GM12891 (cell line): ENCODE data around the gene ECM2.

Experiments used
- DNase-seq: peaks from one replicate; pipeline ENCODE4 v3.0.0; 2011; ENCODE audit warnings: low spot score; ENCODE audit not compliant: insufficient read length
- FAIRE-seq: peaks from 2 replicates; lab custom pipeline; 2011; peaks lifted over from hg19 to GRCh38; lab: Jason Lieb, UNC
- PAX5 ChIP-seq: IDR thresholded peaks from 2 replicates; pipeline ENCODE4 v1.6.1; 2011; ENCODE audit warnings: low read length, moderate library complexity, mild to moderate bottlenecking; ENCODE audit not compliant: insufficient read depth, severe bottlenecking
- POLR2A ChIP-seq: IDR thresholded peaks from 2 replicates; pipeline ENCODE4 v1.6.1; 2011; ENCODE audit warnings: low read depth, low read length, control low read depth
- POLR2AphosphoS5 ChIP-seq: IDR thresholded peaks from 2 replicates; pipeline ENCODE4 v1.6.1; 2011; ENCODE audit warnings: low read depth, low read length, control low read depth
- POU2F2 ChIP-seq: IDR thresholded peaks from 2 replicates; pipeline ENCODE4 v1.6.1; 2011; ENCODE audit warnings: low read depth, mild to moderate bottlenecking, control low read depth, low read length, moderate library complexity
- SPI1 ChIP-seq: IDR thresholded peaks from 2 replicates; pipeline ENCODE4 v1.6.1; 2011; ENCODE audit warnings: low read depth, low read length, control low read depth
- TAF1 ChIP-seq: IDR thresholded peaks from 2 replicates; pipeline ENCODE4 v1.6.1; 2011; ENCODE audit warnings: low read depth, low read length, control low read depth

The ECM2 gene

DNA sequence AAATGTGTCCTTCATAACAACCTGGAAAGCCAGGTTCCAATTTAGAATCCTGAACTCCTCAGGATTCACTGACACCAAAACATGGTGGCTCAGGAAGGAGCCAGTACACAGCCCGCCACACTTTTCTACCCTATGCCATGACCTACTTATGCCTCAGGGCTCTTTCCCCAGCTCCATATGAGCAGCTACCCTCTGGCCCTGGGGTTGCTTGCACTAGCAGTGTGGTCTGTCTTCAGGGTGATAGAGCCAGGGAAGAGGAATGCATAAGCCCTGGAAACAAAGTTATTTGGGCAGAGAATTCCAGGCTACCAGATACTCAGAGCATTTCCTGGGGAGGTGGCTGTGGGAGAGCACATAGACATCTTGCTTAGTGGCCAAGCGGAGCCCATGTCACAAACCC, 15.0 kb upstream of the ECM2 start:
- FAIRE-seq (no peak), DNase-seq (no peak)
- TF ChIP-seq POLR2A (no peak), TAF1 (no peak), SPI1 (no peak), PAX5 (no peak), POU2F2 (no peak)

DNA sequence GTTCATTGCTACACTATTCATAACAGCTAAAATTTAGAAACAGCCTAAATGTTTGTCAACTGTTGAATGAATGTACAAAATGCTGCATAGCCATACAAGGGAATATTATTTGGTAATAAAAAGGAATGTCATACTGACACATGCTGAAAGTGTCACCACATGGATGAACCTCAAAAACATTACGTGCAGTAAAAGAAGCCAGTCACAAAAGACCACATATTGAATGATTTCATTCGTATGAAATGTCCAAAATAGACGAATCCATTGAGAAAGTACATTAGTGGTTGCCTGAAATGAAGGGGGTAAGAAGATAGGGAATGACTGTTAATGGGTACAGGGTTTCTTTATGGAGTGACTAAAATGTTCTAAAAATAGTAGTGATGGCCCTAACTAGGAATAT, 11.6 kb upstream of the ECM2 start:
- TF ChIP-seq PAX5 (no peak), POLR2AphosphoS5 (no peak), POLR2A (no peak), TAF1 (no peak), SPI1 (no peak), POU2F2 (no peak)
- DNase-seq = no peak
- FAIRE-seq = no peak

DNA sequence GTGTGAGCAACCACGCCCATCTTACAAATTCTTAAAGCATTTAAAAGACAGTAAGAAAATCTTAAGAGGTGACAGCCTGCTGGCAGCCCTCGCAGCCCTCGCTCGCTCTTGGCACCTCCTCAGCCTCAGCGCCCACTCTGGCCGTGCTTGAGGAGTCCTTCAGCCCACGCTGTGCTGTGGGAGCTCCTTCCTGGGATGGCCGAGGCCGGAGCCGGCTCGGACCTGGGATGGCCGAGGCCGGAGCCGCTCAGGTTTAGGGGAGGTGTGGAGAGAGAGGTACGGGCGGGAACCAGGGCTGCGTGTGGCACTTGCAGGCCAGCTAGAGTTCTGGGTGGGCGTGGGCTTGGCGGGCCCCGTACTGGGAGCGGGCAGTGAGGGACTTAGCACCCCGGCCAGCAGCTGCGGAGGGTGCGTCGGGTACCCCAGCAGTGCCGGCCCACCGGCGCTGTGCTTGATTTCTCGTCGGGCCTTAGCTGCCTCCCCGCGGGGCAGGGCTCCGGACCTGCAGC, 9.3 kb upstream of the ECM2 start:
- no peak for FAIRE-seq
- no peak for DNase-seq
- TF ChIP-seq POU2F2 (no peak), PAX5 (no peak), POLR2AphosphoS5 (no peak), SPI1 (no peak)

DNA sequence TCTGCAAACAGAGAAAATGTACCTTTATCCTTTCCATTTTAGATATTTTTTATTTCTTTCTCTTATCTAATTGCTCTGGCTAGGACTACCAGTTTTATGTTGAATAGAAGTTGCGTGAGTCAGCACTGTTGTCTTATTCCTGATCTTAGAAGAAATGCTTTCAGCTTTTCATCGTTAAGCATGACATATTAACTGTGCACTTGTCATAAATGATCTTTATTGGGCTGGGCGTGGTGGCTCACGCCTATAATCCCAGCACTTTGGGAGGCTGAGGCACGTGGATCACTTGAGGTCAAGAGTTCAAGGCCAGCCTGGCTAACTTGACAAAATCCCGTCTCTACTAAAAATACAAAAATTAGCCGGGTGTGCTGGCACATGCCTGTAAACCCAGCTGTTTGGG, 8.2 kb upstream of the ECM2 start:
- TF ChIP-seq TAF1 = no peak
- TF ChIP-seq POLR2A = no peak
- TF ChIP-seq PAX5 = no peak
- TF ChIP-seq POU2F2 = no peak
- TF ChIP-seq SPI1 = no peak
- TF ChIP-seq POLR2AphosphoS5 = no peak
- FAIRE-seq = no peak
- DNase-seq = no peak

DNA sequence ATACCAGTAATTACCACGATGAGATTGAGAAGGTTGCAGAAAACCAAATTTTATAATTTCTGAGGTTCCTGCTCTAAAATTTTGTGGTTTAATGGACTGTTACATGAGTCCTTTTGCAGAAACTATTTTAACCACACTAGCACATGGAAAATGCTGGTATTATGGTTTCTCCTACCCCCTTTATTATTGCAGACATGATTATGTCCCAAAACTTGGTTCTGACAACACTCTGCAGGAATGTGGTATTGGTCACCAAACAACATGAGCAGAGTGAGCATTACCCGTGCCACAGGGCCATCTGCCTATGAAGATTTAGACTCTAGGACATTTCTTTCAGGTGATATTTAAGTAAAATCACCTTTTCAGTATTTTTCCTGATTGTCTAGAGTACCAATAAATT, 2.8 kb upstream of the ECM2 start:
- DNase-seq (no peak), FAIRE-seq (no peak)
- TF ChIP-seq POLR2AphosphoS5 (no peak), PAX5 (no peak), POLR2A (no peak), SPI1 (no peak), TAF1 (no peak), POU2F2 (no peak)

DNA sequence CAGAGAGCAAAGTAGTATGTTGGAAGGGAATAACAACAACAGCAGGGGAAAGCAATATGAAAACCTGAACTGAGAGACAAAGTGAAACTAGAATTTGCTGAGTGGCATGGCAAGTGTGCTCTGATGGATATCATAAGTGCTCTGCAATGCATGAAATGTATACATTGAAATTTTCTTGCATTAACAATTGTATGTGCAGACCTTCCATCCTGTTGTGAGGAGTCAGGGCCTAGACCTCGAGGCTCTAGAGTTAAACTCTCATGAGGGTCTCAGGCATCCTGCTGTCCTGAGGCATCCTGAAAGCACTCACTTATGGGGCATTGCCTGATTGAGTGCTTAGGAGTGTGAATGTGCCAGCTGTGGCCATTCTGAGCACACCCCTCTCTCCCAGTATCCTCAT, 1.1 kb downstream of the ECM2 start:
- DNase-seq (no peak), FAIRE-seq (peak; percentile 90)
- TF ChIP-seq TAF1 = no peak
- no peak for TF ChIP-seq POLR2A
- TF ChIP-seq PAX5 = no peak
- TF ChIP-seq POU2F2 = no peak
- no peak for TF ChIP-seq SPI1
- TF ChIP-seq POLR2AphosphoS5 = no peak

DNA sequence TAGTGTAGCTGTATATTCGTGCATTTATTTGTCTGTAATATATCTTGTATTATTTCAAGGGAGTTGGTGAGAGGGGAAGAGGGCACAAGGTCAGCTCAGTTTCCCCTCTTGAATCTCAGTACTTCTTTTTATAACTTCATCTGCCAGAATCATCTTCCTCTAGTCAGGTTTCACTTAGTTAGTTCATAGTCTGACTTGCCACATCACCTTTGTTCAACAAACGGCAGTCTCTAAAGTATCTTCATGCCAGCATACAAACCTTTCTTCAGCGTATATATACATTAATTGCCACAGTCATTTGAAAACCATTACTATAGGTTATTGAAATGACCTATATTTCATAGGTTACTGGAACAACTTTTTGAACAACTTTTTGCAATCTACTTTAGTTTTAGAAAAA, 1.6 kb downstream of the ECM2 start:
- FAIRE-seq = no peak
- TF ChIP-seq SPI1 (no peak), TAF1 (no peak), POU2F2 (no peak)

DNA sequence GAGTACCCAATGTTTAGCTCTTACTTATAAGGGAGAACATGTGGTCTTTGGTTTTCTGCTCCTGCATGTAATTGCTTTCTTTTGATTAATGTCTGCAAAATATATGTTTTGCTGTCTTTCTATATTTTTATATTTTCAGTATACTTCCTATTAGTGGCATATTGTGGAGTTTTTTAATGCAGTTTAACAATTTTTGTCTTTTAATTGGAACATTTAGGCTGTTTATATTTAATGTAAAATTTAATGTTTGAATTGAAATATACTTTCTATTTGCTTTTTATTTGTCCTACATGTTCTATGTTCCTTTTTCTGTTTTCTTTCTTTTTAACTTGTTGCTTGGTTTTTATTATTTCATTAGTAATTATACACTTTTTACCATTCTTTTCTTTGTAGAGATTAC, 4.9 kb downstream of the ECM2 start:
- TF ChIP-seq POLR2AphosphoS5 = no peak
- TF ChIP-seq PAX5 = no peak
- TF ChIP-seq SPI1 = no peak
- no peak for TF ChIP-seq POU2F2
- TF ChIP-seq POLR2A = no peak
- TF ChIP-seq TAF1 = no peak
- no peak for FAIRE-seq
- no peak for DNase-seq

More for the DNA sequence above, 1.6 kb downstream of the ECM2 start:
- no peak for DNase-seq

DNA sequence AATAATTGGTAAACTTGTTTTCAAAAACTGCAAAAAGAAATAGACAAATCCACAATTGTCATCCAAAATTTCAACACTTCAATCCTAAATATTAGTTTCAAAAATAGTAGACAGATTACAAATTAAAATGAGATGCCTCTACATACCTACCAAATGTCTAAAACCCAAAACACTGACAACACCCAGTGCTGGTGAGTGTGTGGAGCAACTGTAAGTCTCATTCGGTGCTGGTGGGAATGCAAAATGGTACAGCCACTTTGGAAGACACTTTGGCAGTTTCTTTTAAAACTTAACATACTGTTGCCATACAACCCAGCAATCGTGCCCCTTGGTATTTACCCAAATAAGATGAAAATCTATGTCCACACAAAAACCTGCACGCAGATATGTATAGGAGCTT, 6.7 kb downstream of the ECM2 start:
- FAIRE-seq (no peak), DNase-seq (no peak)
- TF ChIP-seq PAX5 = no peak
- no peak for TF ChIP-seq SPI1
- TF ChIP-seq TAF1 = no peak
- TF ChIP-seq POLR2A = no peak
- no peak for TF ChIP-seq POLR2AphosphoS5
- TF ChIP-seq POU2F2 = no peak

DNA sequence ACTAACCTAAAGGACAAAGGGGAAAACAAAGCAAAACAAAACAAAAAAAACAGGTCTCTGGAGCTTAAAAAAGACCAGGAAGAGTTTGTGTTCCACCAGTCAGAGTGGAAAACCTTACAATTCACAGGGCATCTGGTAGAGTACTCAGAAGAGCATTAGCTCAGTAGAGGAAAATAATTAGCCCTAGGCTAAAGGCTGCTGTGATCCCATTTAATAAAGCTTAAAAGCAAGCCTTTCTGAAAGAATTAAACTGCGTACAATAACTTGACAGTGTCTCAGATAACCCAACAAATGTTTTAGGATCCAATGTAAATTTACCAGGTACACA, 7.3 kb downstream of the ECM2 start:
- no peak for TF ChIP-seq PAX5
- TF ChIP-seq POLR2A = no peak
- TF ChIP-seq POU2F2 = no peak
- DNase-seq (no peak), FAIRE-seq (no peak)
